H9 (cell line): ENCODE data around the gene IL18R1. TPM values are rescaled to one million over a fixed set of nuclear protein-coding genes. Genes with fewer than 3 reads are reported as not detected.

Experiments
- DNase-seq: peaks from one replicate; pipeline ENCODE4 v3.0.0-alpha.2; 2017
- H2AFZ ChIP-seq: one replicate; pipeline ENCODE4 v1.6.1; 2013; ENCODE audit warnings: mild to moderate bottlenecking, low read length, control low read depth, moderate library complexity
- H2AK5ac ChIP-seq: 2 replicates; pipeline ENCODE4 v1.6.1; 2013; ENCODE audit warnings: low read length, control low read depth, mixed read lengths; ENCODE audit not compliant: insufficient read length
- H2BK120ac ChIP-seq: one replicate; pipeline ENCODE4 v1.6.1; 2013; ENCODE audit warnings: low read depth, mild to moderate bottlenecking, low read length, control low read depth, inconsistent platforms; ENCODE audit not compliant: poor library complexity, severe bottlenecking
- H2BK12ac ChIP-seq: 2 replicates; pipeline ENCODE4 v1.6.1; 2013; ENCODE audit warnings: low read length, control low read depth, mixed read lengths, low read depth; ENCODE audit not compliant: insufficient read length
- H2BK15ac ChIP-seq: 2 replicates; pipeline ENCODE4 v1.6.1; 2013; ENCODE audit warnings: low read depth, low read length, control low read depth
- H2BK20ac ChIP-seq: one replicate; pipeline ENCODE4 v1.6.1; 2013; ENCODE audit warnings: low read depth, mild to moderate bottlenecking, low read length, control low read depth, inconsistent platforms; ENCODE audit not compliant: poor library complexity, severe bottlenecking
- H2BK5ac ChIP-seq: 2 replicates; pipeline ENCODE4 v1.6.1; 2013; ENCODE audit warnings: low read length, control low read depth, mixed read lengths; ENCODE audit not compliant: insufficient read length
- H3K14ac ChIP-seq: 2 replicates; pipeline ENCODE4 v1.6.1; 2013; ENCODE audit warnings: low read length, control low read depth; ENCODE audit not compliant: insufficient read depth
- H3K18ac ChIP-seq: 2 replicates; pipeline ENCODE4 v1.6.1; 2013; ENCODE audit warnings: low read depth, mild to moderate bottlenecking, mixed read lengths, low read length, control low read depth; ENCODE audit not compliant: insufficient read length
- H3K23ac ChIP-seq: 2 replicates; pipeline ENCODE4 v1.6.1; 2013; ENCODE audit warnings: low read length, control low read depth, mixed read lengths, low read depth; ENCODE audit not compliant: insufficient read length
- H3K23me2 ChIP-seq: 2 replicates; pipeline ENCODE4 v1.6.1; 2013; ENCODE audit warnings: low read depth, mild to moderate bottlenecking, mixed read lengths, low read length, control low read depth; ENCODE audit not compliant: insufficient read length, poor library complexity, severe bottlenecking
- H3K27ac ChIP-seq: 2 replicates; pipeline ENCODE4 v1.5.1; 2013; ENCODE audit warnings: low read length, control low read depth, mixed read lengths, low read depth; ENCODE audit not compliant: insufficient read length
- H3K27me3 ChIP-seq: 2 replicates; pipeline ENCODE4 v1.6.1; 2013; ENCODE audit warnings: low read length, control low read depth, inconsistent platforms; ENCODE audit not compliant: insufficient read depth
- H3K4ac ChIP-seq: 2 replicates; pipeline ENCODE4 v1.6.1; 2013; ENCODE audit warnings: low read depth, mild to moderate bottlenecking, control low read depth, inconsistent platforms, low read length, moderate library complexity
- H3K4me1 ChIP-seq: 2 replicates; pipeline ENCODE4 v1.6.1; 2013; ENCODE audit warnings: low read length, control low read depth, inconsistent platforms; ENCODE audit not compliant: insufficient read depth
- H3K4me2 ChIP-seq: 2 replicates; pipeline ENCODE4 v1.6.1; 2013; ENCODE audit warnings: low read length, control low read depth, mixed read lengths; ENCODE audit not compliant: insufficient read length, insufficient read depth
- H3K56ac ChIP-seq: 2 replicates; pipeline ENCODE4 v1.6.1; 2013; ENCODE audit warnings: low read depth, mild to moderate bottlenecking, mixed read lengths, low read length, control low read depth; ENCODE audit not compliant: insufficient read length
- H3K79me1 ChIP-seq: 2 replicates; pipeline ENCODE4 v1.6.1; 2013; ENCODE audit warnings: low read depth, mild to moderate bottlenecking, moderate library complexity, low read length, control low read depth, inconsistent platforms; ENCODE audit not compliant: insufficient read depth, poor library complexity, severe bottlenecking
- H3K79me2 ChIP-seq: 2 replicates; pipeline ENCODE4 v1.6.1; 2013; ENCODE audit warnings: low read length, control low read depth, inconsistent platforms; ENCODE audit not compliant: insufficient read depth
- H3K9ac ChIP-seq: 2 replicates; pipeline ENCODE4 v1.6.1; 2013; ENCODE audit warnings: low read length, control low read depth, mixed read lengths; ENCODE audit not compliant: insufficient read length; ENCODE audit errors: extremely low read depth
- H3K9me3 ChIP-seq: one replicate; pipeline ENCODE4 v1.6.1; 2013; ENCODE audit warnings: low read depth, low read length, inconsistent platforms; ENCODE audit not compliant: control insufficient read depth
- H3T11ph ChIP-seq: one replicate; pipeline ENCODE4 v1.6.1; 2013; ENCODE audit warnings: mild to moderate bottlenecking, low read length, control low read depth, inconsistent platforms
- H4K20me1 ChIP-seq: one replicate; pipeline ENCODE4 v1.6.1; 2013; ENCODE audit not compliant: control insufficient read depth, insufficient read length, insufficient read depth
- H4K5ac ChIP-seq: 2 replicates; pipeline ENCODE4 v1.6.1; 2013; ENCODE audit warnings: low read depth, mild to moderate bottlenecking, mixed read lengths, low read length, control low read depth; ENCODE audit not compliant: insufficient read length
- H4K8ac ChIP-seq: replicated peaks from 2 replicates; pipeline ENCODE4 v1.6.1; 2013; ENCODE audit warnings: low read length, control low read depth, mixed read lengths, low read depth; ENCODE audit not compliant: insufficient read length
- H4K91ac ChIP-seq: 2 replicates; pipeline ENCODE4 v1.6.1; 2013; ENCODE audit warnings: low read depth, mild to moderate bottlenecking, moderate library complexity, mixed read lengths, low read length, control low read depth; ENCODE audit not compliant: insufficient read length
- H3K27ac Mint-ChIP-seq, 3 experiments: 2 replicates in 2 of 3; 3 replicates in 1 of 3; pipeline ENCODE4 v1.8.0; 2020 to 2021; ENCODE audit warnings: mixed read lengths in 3 of 3, mild to moderate bottlenecking in 1 of 3, moderate library complexity in 1 of 3
- H3K27me3 Mint-ChIP-seq: 2 replicates; pipeline ENCODE4 v1.8.0; 2021; ENCODE audit warnings: low read depth, mild to moderate bottlenecking, moderate library complexity, mixed read lengths
- H3K36me3 Mint-ChIP-seq, 3 experiments: 2 replicates in 2 of 3; 3 replicates in 1 of 3; pipeline ENCODE4 v1.8.0; 2020 to 2021; ENCODE audit warnings: low read depth in 3 of 3, mixed read lengths in 3 of 3; ENCODE audit not compliant: insufficient read depth in 1 of 3
- H3K4me1 Mint-ChIP-seq, 2 experiments: 2 replicates each; pipeline ENCODE4 v1.8.0; 2020; ENCODE audit warnings: mixed read lengths in 2 of 2
- H3K4me3 Mint-ChIP-seq, 2 experiments: 2 replicates in 1 of 2; 3 replicates in 1 of 2; pipeline ENCODE4 v1.8.0; 2020 to 2021; ENCODE audit warnings: mild to moderate bottlenecking in 2 of 2, mixed read lengths in 2 of 2, moderate library complexity in 1 of 2
- H3K9me3 Mint-ChIP-seq, 2 experiments: 2 replicates in 1 of 2; 3 replicates in 1 of 2; pipeline ENCODE4 v1.8.0; 2020; ENCODE audit warnings: mild to moderate bottlenecking in 2 of 2, mixed read lengths in 2 of 2, moderate library complexity in 1 of 2
- WGBS: extraction: QIAGEN DNeasy Blood & Tissue Kit; methylation state at CpG from one replicate; pipeline ENCODE4 v1.1.7; 2013; ENCODE audit warnings: missing lambda C conversion rate, low lambda C conversion rate, mixed read lengths; ENCODE audit not compliant: insufficient read length; ENCODE audit errors: extremely low coverage; 5-methylcytosine and 5-hydroxymethylcytosine counted together
- total RNA-seq: library from RNA; stranded (reverse); gene quantifications from 2 replicates; pipeline ENCODE4 v1.2.1, GENCODE V29; 2021
- TF ChIP-seq, protein P1 (sequence below): fragments of 200-600 bp; sonication (generic); conservative IDR thresholded peaks from 3 replicates; pipeline ENCODE4 v1.8.0; 2021; ENCODE audit warnings: antibody characterized with exemption, mild to moderate bottlenecking

IL18R1 gene
- total RNA-seq, 1 experiment from 2014 or later: not detected

DNA sequence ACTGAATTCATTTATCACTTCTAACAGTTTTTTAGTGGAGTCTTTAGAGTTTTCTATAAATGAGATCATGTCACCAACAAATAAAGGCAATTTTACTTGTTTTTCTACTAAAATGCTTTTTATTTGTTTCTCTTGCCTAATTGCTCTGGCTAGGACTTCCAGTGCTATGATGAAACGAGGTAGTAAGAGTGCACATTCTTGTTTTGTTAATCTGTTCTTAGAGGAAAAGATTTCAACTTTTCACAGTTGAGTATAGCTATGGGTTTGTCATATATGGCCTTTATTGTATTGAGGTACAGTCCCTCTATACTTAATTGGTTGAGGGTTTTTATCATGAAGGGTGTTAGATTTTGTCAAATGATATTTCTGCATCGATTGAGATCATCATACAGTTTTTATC lies 73.0 kb downstream of the IL18R1 start:
- Histone ChIP-seq H3K14ac (no peak overlapping the region), H3K4me1 (no peaks in the 10 kb centered on the region), H3K23me2 (no peaks in the 10 kb centered on the region), H2BK5ac (no peak overlapping the region), H3K79me2 (no peaks in the 10 kb centered on the region), H2BK12ac (no peak overlapping the region), H4K8ac (no peak overlapping the region), H4K20me1 (no peaks in the 10 kb centered on the region), H2AK5ac (no peak overlapping the region), H3K56ac (no peak overlapping the region), H2AFZ (no peak overlapping the region), H2BK120ac (no peak overlapping the region), H3K79me1 (no peaks in the 10 kb centered on the region), H3K27me3 (no peaks in the 10 kb centered on the region), H2BK20ac (no peak overlapping the region), H4K91ac (no peak overlapping the region), H3K23ac (no peak overlapping the region), H3K18ac (no peak overlapping the region), H3K9ac (no peak overlapping the region), H2BK15ac (no peak overlapping the region), H3K4ac (no peak overlapping the region), H4K5ac (no peak overlapping the region), H3T11ph (no peak overlapping the region), H3K27ac (no peak overlapping the region), H3K4me2 (no peak overlapping the region), H3K9me3 (no peaks in the 10 kb centered on the region)
- H3K4me1 Mint-ChIP-seq: no peaks in the 10 kb centered on the region
- no peaks in the 10 kb centered on the region for H3K36me3 Mint-ChIP-seq
- WGBS: no CpG with 5 or more reads among the region's 2 CpGs
- peaks cover 4% of the 10 kb centered on the region; the same call in 1 of the 2 replicates for H3K27me3 Mint-ChIP-seq
- no peak for DNase-seq
- TF ChIP-seq, protein P1, sequence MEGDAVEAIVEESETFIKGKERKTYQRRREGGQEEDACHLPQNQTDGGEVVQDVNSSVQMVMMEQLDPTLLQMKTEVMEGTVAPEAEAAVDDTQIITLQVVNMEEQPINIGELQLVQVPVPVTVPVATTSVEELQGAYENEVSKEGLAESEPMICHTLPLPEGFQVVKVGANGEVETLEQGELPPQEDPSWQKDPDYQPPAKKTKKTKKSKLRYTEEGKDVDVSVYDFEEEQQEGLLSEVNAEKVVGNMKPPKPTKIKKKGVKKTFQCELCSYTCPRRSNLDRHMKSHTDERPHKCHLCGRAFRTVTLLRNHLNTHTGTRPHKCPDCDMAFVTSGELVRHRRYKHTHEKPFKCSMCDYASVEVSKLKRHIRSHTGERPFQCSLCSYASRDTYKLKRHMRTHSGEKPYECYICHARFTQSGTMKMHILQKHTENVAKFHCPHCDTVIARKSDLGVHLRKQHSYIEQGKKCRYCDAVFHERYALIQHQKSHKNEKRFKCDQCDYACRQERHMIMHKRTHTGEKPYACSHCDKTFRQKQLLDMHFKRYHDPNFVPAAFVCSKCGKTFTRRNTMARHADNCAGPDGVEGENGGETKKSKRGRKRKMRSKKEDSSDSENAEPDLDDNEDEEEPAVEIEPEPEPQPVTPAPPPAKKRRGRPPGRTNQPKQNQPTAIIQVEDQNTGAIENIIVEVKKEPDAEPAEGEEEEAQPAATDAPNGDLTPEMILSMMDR: no peak
- no peak overlapping the region for H3K27ac Mint-ChIP-seq
- H3K4me3 Mint-ChIP-seq: no peak overlapping the region
- H3K9me3 Mint-ChIP-seq: no peaks in the 10 kb centered on the region
